Measurements from ENCODE around the gene SF3B5.
"Not testable (repeated sequence)": the region's sequence is repeated elsewhere in the genome, so short reads cannot be mapped to it uniquely, and the experiment has no call there.

SF3B5 gene

GRCh38 chr6:144062786-144063185 lies 32.6 kb downstream of the SF3B5 start:
- DNase-seq: no peak

- DNase-seq: no peak
Measured at GRCh38 chr6:144059139-144059538, 36.2 kb downstream of the SF3B5 start.

- peak; percentile 33 for DNase-seq
Measured at GRCh38 chr6:144055121-144055931, 40.0 kb downstream of the SF3B5 start.

- DNase-seq: no peak
Measured at GRCh38 chr6:144053601-144054000, 41.8 kb downstream of the SF3B5 start.

- DNase-seq: no peak
Measured at GRCh38 chr6:144052488-144052887, 42.9 kb downstream of the SF3B5 start.

GRCh38 chr6:144049386-144049785 lies 46.0 kb downstream of the SF3B5 start:
- no peak for DNase-seq

DNA sequence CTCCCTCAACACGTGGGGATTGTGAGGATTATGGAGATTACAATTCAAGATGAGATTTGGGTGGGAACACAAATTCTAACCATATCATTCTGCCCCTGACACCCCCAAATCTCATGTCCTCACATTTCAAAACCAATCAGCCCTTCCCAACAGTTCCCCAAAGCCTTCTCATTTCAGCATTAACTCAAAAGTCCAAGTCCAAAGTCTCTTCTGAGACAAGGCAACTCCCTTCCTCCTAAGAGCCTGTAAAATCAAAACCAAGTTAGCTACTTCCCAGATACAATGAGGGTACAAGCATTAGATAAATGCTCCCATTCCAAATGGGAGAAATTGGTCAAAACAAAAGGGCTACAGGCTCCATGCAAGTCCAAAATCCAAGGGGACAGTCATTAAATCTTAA lies 47.7 kb downstream of the SF3B5 start:
- DNase-seq: no peak

GRCh38 chr6:144046672-144047071 lies 48.7 kb downstream of the SF3B5 start:
- not testable (repeated sequence) for DNase-seq

- not testable (repeated sequence) for DNase-seq
Measured at GRCh38 chr6:144044989-144045388, 50.4 kb downstream of the SF3B5 start.

Data from activated CD4-positive, CD25-positive, alpha-beta regulatory T cell treated with anti-CD3 and anti-CD28 coated beads, Interleukin-2, amount 50 U/mL, for 72 hours (primary cell).